ENCODE data around the gene OLIG1.

OLIG1 gene

DNA sequence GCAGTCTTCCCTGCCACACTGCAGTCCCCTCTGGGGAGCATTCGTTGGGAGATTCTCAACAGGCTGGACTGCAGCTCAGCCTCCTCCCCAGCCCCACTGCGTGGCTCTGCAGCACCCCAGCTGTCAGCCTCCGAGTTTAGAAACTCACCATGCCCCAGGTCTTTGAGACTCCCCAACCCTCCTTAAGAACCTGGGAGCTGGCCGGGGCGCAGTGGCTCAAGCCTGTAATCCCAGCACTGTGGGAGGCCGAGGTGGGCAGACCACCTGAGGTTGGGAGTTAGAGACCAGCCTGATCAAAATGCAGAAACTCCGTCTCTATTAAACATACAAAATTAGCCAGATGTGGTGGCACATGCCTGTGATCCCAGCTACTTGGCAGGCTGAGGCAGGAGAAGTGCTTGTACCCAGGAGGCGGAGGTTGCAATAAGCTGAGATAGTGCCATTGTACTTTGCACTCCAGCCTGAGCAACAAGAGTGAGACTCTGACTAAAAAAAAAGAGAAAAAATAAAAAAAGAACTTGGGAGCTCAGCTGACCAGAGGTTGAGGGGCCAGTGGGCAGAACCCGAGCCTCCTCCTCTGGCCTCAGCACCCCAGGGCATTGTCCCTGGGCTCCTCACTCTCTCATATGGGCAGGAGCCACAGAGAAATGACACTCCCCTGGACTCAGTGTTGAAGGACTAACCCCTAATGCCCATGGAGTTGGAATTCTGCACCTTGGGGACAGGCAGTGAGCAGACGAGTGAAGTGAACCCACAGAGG, 38.6 kb upstream of the OLIG1 start:
- H3K9me3 ChIP-seq (ENCODE audit: insufficient read depth, low read depth, low read length): no peaks in the 10 kb centered on the region
- no peaks in the 10 kb centered on the region for H3K36me3 ChIP-seq (ENCODE audit: insufficient read depth, low read length)
- H3K4me2 ChIP-seq (ENCODE audit: low read depth, low read length, poor library complexity, severe bottlenecking): no peak overlapping the region
- H3K9me2 ChIP-seq (replicated peaks; ENCODE audit: low read depth, low read length): no peaks in the 10 kb centered on the region
- no peaks in the 10 kb centered on the region for H3F3A ChIP-seq (ENCODE audit: low read depth)
- H4K20me1 ChIP-seq (ENCODE audit: insufficient read depth, low read length, poor library complexity, severe bottlenecking): no peaks in the 10 kb centered on the region
- no peak overlapping the region for H3K4me3 ChIP-seq (ENCODE audit: low read length, poor library complexity, severe bottlenecking)
- H3K9ac ChIP-seq (ENCODE audit: low read depth, low read length, poor library complexity, severe bottlenecking): peak overlapping the region; percentile 24
- TF ChIP-seq, protein P1, sequence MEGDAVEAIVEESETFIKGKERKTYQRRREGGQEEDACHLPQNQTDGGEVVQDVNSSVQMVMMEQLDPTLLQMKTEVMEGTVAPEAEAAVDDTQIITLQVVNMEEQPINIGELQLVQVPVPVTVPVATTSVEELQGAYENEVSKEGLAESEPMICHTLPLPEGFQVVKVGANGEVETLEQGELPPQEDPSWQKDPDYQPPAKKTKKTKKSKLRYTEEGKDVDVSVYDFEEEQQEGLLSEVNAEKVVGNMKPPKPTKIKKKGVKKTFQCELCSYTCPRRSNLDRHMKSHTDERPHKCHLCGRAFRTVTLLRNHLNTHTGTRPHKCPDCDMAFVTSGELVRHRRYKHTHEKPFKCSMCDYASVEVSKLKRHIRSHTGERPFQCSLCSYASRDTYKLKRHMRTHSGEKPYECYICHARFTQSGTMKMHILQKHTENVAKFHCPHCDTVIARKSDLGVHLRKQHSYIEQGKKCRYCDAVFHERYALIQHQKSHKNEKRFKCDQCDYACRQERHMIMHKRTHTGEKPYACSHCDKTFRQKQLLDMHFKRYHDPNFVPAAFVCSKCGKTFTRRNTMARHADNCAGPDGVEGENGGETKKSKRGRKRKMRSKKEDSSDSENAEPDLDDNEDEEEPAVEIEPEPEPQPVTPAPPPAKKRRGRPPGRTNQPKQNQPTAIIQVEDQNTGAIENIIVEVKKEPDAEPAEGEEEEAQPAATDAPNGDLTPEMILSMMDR (conservative IDR thresholded peaks at IDR 0.05; ENCODE audit: low read length): no peak
- no peaks in the 10 kb centered on the region for H3K27me3 ChIP-seq (ENCODE audit: insufficient read depth, low read length, poor library complexity, severe bottlenecking)
- no peaks in the 10 kb centered on the region for H3K79me2 ChIP-seq (ENCODE audit: insufficient read depth, low read length)
- no peak overlapping the region for H2AFZ ChIP-seq (ENCODE audit: low read length)
- H3K4me1 ChIP-seq (ENCODE audit: insufficient read depth, low read length, poor library complexity, severe bottlenecking): peaks cover 41% of the 10 kb centered on the region

DNA sequence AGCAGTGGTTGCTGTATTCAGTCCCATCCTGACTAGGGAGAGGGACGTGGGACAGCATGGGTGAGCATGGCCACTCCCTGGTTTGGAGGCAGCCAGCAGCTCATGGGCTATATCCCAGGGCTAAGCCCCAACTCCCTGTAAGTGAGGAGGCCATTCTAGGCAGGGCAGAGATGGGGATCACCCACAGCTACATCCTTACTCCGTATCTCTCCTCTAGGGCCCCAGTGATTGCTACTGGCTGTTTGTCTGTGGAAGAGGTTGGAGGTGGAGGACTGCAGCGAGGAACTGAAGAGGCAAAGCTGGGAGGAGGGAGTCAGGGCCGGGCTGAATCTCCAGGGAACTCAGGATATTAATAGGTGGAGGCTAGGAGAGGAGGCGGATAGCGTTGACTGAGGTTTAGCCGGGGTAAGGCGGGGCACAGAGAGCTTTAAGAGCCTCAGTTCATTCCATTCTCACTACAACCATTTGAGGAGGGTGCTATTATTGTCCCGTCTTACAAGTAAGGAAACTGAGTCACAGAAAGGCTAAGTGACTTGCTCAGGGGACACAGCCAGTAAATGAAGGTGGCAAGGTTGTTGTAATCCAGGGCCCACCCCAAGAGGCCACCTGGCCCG, 37.4 kb upstream of the OLIG1 start:
- no peak overlapping the region for H3K4me2 ChIP-seq (ENCODE audit: low read depth, low read length, poor library complexity, severe bottlenecking)
- peaks cover 51% of the 10 kb centered on the region for H3K4me1 ChIP-seq (ENCODE audit: insufficient read depth, low read length, poor library complexity, severe bottlenecking)
- no peaks in the 10 kb centered on the region for H3F3A ChIP-seq (ENCODE audit: low read depth)
- no peaks in the 10 kb centered on the region for H3K36me3 ChIP-seq (ENCODE audit: insufficient read depth, low read length)
- no peak overlapping the region for H2AFZ ChIP-seq (ENCODE audit: low read length)
- H3K27me3 ChIP-seq (ENCODE audit: insufficient read depth, low read length, poor library complexity, severe bottlenecking): no peaks in the 10 kb centered on the region
- no peaks in the 10 kb centered on the region for H4K20me1 ChIP-seq (ENCODE audit: insufficient read depth, low read length, poor library complexity, severe bottlenecking)
- no peaks in the 10 kb centered on the region for H3K9me2 ChIP-seq (replicated peaks; ENCODE audit: low read depth, low read length)
- H3K4me3 ChIP-seq (ENCODE audit: low read length, poor library complexity, severe bottlenecking): no peak overlapping the region
- no peak for TF ChIP-seq EZH2phosphoT487 (IDR thresholded peaks at IDR 0.05; ENCODE audit: borderline replicate concordance)
- TF ChIP-seq, protein P1 (conservative IDR thresholded peaks at IDR 0.05; ENCODE audit: low read length): no peak
- no peak overlapping the region for H3K9ac ChIP-seq (ENCODE audit: low read depth, low read length, poor library complexity, severe bottlenecking)
- H3K79me2 ChIP-seq (ENCODE audit: insufficient read depth, low read length): no peaks in the 10 kb centered on the region
- no peaks in the 10 kb centered on the region for H3K9me3 ChIP-seq (ENCODE audit: insufficient read depth, low read depth, low read length)

DNA sequence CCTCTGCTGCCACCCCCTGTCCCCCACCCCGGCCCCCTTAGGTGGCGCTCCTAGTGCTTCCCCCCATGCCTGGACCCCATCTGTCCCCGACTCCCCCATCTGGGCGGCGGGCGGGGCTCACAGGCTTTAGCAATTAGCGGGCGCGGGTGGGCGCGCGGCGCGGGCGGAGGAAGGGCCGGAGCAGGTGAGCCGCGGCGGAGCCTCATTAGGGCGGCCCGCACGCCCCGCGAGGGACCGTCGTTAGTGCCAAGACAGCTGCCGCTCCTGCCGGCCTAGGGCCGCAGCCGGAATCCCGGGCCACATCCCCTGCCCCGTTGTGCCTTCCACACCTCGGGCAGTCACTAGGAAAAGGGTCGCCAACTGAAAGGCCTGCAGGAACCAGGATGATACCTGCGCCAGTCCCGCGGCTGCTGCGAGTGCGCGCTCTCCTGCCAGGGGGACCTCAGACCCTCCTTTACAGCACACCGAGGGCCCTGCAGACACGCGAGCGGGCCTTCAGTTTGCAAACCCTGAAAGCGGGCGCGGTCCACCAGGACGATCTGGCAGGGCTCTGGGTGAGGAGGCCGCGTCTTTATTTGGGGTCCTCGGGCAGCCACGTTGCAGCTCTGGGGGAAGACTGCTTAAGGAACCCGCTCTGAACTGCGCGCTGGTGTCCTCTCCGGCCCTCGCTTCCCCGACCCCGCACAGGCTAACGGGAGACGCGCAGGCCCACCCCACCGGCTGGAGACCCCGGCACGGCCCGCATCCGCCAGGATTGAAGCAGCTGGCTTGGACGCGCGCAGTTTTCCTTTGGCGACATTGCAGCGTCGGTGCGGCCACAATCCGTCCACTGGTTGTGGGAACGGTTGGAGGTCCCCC, 36.6 kb upstream of the OLIG1 start:
- TF ChIP-seq, protein P1 (conservative IDR thresholded peaks at IDR 0.05; ENCODE audit: low read length): no peak
- TF ChIP-seq EZH2phosphoT487 (IDR thresholded peaks at IDR 0.05; ENCODE audit: borderline replicate concordance): no peak
- Histone ChIP-seq H3K27me3 (ENCODE audit: insufficient read depth, low read length, poor library complexity, severe bottlenecking) (no peaks in the 10 kb centered on the region), H4K20me1 (ENCODE audit: insufficient read depth, low read length, poor library complexity, severe bottlenecking) (no peaks in the 10 kb centered on the region), H3K4me3 (ENCODE audit: low read length, poor library complexity, severe bottlenecking) (no peak overlapping the region), H3K9me3 (ENCODE audit: insufficient read depth, low read depth, low read length) (no peaks in the 10 kb centered on the region), H3K9me2 (replicated peaks; ENCODE audit: low read depth, low read length) (no peaks in the 10 kb centered on the region), H3K36me3 (ENCODE audit: insufficient read depth, low read length) (no peaks in the 10 kb centered on the region), H3K4me2 (ENCODE audit: low read depth, low read length, poor library complexity, severe bottlenecking) (no peak overlapping the region), H3K79me2 (ENCODE audit: insufficient read depth, low read length) (no peaks in the 10 kb centered on the region), H3F3A (ENCODE audit: low read depth) (no peaks in the 10 kb centered on the region), H2AFZ (ENCODE audit: low read length) (no peak overlapping the region), H3K9ac (ENCODE audit: low read depth, low read length, poor library complexity, severe bottlenecking) (no peak overlapping the region), H3K4me1 (ENCODE audit: insufficient read depth, low read length, poor library complexity, severe bottlenecking) (peaks cover 57% of the 10 kb centered on the region)

All from Loucy (cell line).